ENCODE results near the gene ZSWIM4.
"Not testable (repeated sequence)": the region's sequence is repeated elsewhere in the genome, so short reads cannot be mapped to it uniquely, and the experiment has no call there.

ZSWIM4 gene

GRCh38 chr19:13794757-13795589 lies at the start of gene ZSWIM4:
ZSWIM4 (plus strand) TSS chr19:13795443; CDS start chr19:13795649, 206 bp downstream.
- TF ChIP-seq, protein P1, sequence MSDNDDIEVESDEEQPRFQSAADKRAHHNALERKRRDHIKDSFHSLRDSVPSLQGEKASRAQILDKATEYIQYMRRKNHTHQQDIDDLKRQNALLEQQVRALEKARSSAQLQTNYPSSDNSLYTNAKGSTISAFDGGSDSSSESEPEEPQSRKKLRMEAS (IDR thresholded peaks at IDR 0.05; ENCODE audit: low read depth, low read length) = peak; percentile 28; the same call in 1 of the 2 replicates
- TF ChIP-seq MYC (IDR thresholded peaks at IDR 0.05; ENCODE audit: low read depth, low read length) = no peak
- H3K4me3 ChIP-seq (ENCODE audit: low read depth, low read length) = peak within 1 kb of the TSS; percentile 72
- DNase-seq (ENCODE audit: low read depth) = peak; percentile 99

DNA sequence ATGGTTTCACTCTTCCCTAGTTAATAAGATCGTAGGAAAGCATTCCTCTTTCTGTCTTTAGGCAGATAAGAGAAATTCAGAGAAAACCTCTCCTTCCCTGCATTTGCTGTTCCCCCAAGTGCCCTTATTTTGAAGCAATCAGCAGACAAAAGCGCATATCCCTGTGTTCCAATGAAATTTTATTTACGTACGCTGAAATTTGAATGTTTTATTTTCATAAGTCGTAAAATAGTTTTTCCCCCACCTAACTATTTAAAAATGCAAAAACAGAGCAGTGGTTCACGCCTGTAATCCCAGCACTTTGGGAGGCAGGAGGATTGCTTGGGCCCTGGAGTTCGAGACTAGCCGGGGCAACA lies 48.2 kb upstream of the ZSWIM4 start:
- TF ChIP-seq, protein P1 (IDR thresholded peaks at IDR 0.05; ENCODE audit: low read depth, low read length) = no peak
- TF ChIP-seq MYC (IDR thresholded peaks at IDR 0.05; ENCODE audit: low read depth, low read length) = no peak
- TF ChIP-seq, protein P2, sequence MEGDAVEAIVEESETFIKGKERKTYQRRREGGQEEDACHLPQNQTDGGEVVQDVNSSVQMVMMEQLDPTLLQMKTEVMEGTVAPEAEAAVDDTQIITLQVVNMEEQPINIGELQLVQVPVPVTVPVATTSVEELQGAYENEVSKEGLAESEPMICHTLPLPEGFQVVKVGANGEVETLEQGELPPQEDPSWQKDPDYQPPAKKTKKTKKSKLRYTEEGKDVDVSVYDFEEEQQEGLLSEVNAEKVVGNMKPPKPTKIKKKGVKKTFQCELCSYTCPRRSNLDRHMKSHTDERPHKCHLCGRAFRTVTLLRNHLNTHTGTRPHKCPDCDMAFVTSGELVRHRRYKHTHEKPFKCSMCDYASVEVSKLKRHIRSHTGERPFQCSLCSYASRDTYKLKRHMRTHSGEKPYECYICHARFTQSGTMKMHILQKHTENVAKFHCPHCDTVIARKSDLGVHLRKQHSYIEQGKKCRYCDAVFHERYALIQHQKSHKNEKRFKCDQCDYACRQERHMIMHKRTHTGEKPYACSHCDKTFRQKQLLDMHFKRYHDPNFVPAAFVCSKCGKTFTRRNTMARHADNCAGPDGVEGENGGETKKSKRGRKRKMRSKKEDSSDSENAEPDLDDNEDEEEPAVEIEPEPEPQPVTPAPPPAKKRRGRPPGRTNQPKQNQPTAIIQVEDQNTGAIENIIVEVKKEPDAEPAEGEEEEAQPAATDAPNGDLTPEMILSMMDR (IDR thresholded peaks at IDR 0.05; ENCODE audit: low read depth, low read length) = no peak
- H3K4me3 ChIP-seq (ENCODE audit: low read depth, low read length) = peak overlapping the region; percentile 49
- no peak for DNase-seq (ENCODE audit: low read depth)

DNA sequence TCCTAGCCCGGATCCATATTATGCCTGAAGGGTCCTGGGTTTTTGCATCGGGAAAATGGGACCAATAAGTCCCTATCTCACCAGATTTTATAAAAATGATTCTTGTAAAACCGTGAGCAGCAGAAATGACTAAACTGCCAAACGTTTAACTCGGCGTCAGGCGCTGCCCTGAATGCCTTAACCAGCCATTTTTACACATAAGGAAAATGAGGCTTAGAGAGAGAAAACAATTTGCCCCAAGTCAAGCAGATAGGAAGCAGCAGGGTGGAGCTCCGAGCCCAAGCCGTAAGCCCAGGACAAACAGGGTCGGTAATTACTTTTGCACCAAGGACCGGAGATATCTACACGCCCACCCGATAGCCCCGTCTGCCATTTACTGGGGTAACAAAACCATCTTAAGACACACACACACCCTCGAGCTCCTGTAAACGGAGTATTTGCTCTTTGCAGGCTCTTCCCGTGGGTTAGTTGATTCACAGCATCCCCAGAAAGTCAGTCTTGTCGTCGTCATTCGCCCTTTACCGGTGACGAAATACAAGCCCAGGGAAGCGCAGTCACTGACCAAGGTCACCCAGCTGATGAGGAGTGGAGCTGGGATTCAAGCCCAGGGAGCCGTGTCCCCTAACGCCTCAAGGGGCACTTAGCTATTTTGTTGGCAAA lies 46.9 kb upstream of the ZSWIM4 start:
- H3K4me3 ChIP-seq (ENCODE audit: low read depth, low read length) = peak overlapping the region; percentile 90
- no peak for DNase-seq (ENCODE audit: low read depth)
- 0 out of 2 replicates have a peak, but pooled peaks have one; percentile 21 for TF ChIP-seq MYC (IDR thresholded peaks at IDR 0.05; ENCODE audit: low read depth, low read length)
- TF ChIP-seq, protein P2 (IDR thresholded peaks at IDR 0.05; ENCODE audit: low read depth, low read length) = no peak
- TF ChIP-seq POLR2A (IDR thresholded peaks at IDR 0.05; ENCODE audit: extremely low read depth, insufficient read length) = no peak
- TF ChIP-seq, protein P1 (IDR thresholded peaks at IDR 0.05; ENCODE audit: low read depth, low read length) = no peak

GRCh38 chr19:13751436-13751835 lies 43.8 kb upstream of the ZSWIM4 start:
- DNase-seq (ENCODE audit: low read depth) = no peak
- no peak overlapping the region for H3K4me3 ChIP-seq (ENCODE audit: low read depth, low read length)
- TF ChIP-seq, protein P2 (IDR thresholded peaks at IDR 0.05; ENCODE audit: low read depth, low read length) = no peak

- DNase-seq (ENCODE audit: low read depth); H3K4me3 ChIP-seq (ENCODE audit: low read depth, low read length): not testable (repeated sequence)
These were observed 41.6 kb upstream of the ZSWIM4 start for GRCh38 chr19:13753622-13754021.

- no peak for DNase-seq (ENCODE audit: low read depth)
- H3K4me3 ChIP-seq (ENCODE audit: low read depth, low read length) = no peak overlapping the region
- TF ChIP-seq, protein P1 (IDR thresholded peaks at IDR 0.05; ENCODE audit: low read depth, low read length) = no peak
- TF ChIP-seq MYC (IDR thresholded peaks at IDR 0.05; ENCODE audit: low read depth, low read length) (no peak), POLR2A (IDR thresholded peaks at IDR 0.05; ENCODE audit: extremely low read depth, insufficient read length) (no peak)
These were observed 39.0 kb upstream of the ZSWIM4 start for GRCh38 chr19:13756210-13756609.

GRCh38 chr19:13757805-13758772 lies 37.2 kb upstream of the ZSWIM4 start:
- DNase-seq (ENCODE audit: low read depth) = no peak
- TF ChIP-seq, protein P1 (IDR thresholded peaks at IDR 0.05; ENCODE audit: low read depth, low read length) = no peak
- TF ChIP-seq POLR2A (IDR thresholded peaks at IDR 0.05; ENCODE audit: extremely low read depth, insufficient read length) (no peak), MYC (IDR thresholded peaks at IDR 0.05; ENCODE audit: low read depth, low read length) (no peak)
- TF ChIP-seq, protein P2 (IDR thresholded peaks at IDR 0.05; ENCODE audit: low read depth, low read length) = no peak
- H3K4me3 ChIP-seq (ENCODE audit: low read depth, low read length) = no peak overlapping the region
